Stimulated activated CD4-positive, alpha-beta T cell treated with anti-CD3 and anti-CD28 coated beads, Interleukin-4, amount 100 ng/mL, for 48 hours (primary cell): Measurements from ENCODE around the gene PI4KA.
A peak's percentile ranks its signal among the peaks of the same experiment; 100 is the strongest.
"Not testable (repeated sequence)": the region's sequence is repeated elsewhere in the genome, so short reads cannot be mapped to it uniquely, and the experiment has no call there.

Source experiments
- DNase-seq, 2 donors: peaks; one replicate each; pipeline ENCODE4 v3.0.0-alpha.2; 2020; ENCODE audit warnings: low read depth in 2 of 2

Gene PI4KA

DNA sequence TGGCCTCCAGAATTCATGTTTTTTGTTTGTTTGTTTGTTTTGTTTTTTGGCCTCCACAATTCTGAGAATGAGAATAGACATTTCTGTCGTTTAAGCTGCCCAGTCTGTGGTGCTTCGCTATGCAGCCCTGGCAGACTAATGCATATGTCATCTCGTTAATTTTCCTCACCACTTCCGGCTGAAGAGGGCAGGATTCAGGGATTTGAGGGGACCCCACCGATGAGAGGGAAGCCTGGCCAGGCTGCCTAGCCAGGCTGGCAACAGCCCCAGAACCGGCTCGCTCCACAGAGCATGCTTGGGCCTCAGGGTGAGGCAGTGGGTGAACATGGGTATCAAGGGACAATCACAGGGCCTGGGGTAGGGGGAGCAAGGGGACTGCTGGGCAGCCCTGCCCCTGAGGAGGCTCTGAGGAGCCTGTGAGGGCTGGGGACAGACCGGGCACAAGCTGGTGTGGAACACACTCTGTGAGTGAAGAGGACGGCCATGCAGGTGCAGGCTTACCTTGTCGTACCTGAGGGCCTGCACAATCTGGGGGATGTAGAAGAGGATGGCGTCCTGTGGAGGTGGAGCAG lies 132.5 kb downstream of the PI4KA start:
- DNase-seq = no peak

DNA sequence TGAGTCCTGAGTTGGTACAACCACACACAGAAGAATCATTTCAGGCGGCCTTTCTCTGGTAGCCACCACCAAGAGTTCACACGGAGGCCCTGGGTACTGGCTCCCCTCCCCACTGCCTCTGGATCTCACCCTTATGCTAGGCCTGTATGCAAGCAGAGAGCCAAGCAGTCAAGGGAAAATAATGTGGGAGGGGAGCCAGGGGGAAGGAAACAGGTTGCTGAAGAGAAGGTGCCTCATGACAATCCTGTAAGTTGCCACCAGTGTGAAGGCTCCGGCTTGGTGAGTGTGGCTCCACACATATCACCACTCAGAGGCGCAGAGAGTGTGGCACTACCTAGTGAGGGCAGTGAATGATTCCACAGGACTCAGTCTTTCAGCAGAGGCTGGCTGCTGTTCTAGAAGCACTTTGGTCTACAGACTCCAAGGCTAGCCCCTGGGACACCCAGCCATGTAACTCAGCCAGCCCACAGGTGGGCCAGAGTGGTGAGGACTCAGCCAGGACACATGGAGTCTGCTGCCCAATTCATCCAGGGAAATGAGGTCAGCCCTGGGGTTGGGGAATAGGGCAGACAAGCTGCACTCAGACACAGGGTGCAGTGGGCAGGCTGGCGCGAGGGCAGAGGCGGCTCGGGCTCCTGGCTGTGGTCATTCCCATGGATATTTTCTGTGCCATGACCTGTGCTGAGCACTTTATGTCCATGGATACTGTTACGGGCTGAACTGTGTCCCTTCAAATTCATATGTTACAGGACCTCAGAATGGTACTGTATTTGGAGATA lies 133.7 kb downstream of the PI4KA start:
- DNase-seq = no peak

- DNase-seq = no peak
Measured at GRCh38 chr22:20721409-20722218, 137.0 kb downstream of the PI4KA start.

GRCh38 chr22:20720692-20721408 lies 137.8 kb downstream of the PI4KA start:
- no peak for DNase-seq

DNA sequence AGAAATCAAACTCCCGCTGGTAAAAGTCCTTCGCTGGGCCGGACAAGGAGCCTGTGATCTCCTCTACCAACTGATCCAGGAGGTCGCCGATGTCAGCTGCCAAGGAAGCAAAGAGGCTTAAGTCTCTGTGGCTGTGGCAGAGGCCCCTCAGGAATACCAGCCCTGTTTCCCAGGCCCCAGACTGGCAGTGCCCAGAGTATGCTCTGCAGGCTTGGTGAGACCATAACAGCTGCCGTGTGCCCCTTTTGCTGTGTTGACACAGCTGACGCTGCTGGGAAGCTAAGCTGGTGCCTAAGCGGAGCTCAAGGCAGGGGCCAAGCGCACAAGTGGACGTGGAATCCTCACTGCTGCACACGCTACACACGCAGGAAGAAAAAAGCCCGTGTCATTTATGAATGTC lies 139.9 kb downstream of the PI4KA start:
- DNase-seq = not testable (repeated sequence)

- not testable (repeated sequence) for DNase-seq
Measured at GRCh38 chr22:20717981-20718380, 140.6 kb downstream of the PI4KA start.

DNA sequence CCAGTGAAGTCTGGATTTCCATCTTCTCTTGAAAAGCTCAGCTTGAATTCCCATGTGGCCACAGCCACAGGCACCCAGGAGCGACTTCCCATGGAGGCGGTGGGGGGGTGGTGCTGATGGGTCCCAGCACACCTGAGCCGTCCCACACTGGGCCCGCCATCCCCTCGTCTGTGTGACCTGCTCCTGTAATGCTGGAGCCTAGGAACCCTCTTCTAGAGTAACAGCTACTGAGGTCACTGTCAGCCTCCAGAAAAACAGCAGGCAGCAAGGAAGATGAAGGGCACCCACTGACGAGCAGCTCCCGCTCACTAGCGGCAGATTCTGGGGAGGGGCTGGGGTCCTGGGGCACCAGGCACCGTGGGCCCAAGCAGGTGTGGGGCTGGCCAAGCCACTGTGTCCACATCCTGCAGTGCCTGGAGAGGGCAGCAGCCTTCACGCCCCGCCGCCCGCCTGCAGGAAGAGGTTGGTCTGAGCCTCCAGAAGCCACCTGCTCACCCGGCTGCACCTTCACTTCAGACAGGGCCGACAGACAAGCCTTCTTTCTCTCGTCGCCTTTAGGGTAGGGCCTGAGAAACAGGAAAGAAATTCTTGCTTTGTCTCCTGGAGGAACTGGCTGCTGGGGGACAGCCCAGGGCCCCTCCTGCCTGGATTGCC lies 141.3 kb downstream of the PI4KA start:
- not testable (repeated sequence) for DNase-seq

- DNase-seq = not testable (repeated sequence)
Measured at GRCh38 chr22:20713116-20713515, 145.5 kb downstream of the PI4KA start.

GRCh38 chr22:20709966-20710365 lies 148.6 kb downstream of the PI4KA start:
- DNase-seq = not testable (repeated sequence)

GRCh38 chr22:20707549-20708118 lies 151.0 kb downstream of the PI4KA start:
- DNase-seq = not testable (repeated sequence)

DNA sequence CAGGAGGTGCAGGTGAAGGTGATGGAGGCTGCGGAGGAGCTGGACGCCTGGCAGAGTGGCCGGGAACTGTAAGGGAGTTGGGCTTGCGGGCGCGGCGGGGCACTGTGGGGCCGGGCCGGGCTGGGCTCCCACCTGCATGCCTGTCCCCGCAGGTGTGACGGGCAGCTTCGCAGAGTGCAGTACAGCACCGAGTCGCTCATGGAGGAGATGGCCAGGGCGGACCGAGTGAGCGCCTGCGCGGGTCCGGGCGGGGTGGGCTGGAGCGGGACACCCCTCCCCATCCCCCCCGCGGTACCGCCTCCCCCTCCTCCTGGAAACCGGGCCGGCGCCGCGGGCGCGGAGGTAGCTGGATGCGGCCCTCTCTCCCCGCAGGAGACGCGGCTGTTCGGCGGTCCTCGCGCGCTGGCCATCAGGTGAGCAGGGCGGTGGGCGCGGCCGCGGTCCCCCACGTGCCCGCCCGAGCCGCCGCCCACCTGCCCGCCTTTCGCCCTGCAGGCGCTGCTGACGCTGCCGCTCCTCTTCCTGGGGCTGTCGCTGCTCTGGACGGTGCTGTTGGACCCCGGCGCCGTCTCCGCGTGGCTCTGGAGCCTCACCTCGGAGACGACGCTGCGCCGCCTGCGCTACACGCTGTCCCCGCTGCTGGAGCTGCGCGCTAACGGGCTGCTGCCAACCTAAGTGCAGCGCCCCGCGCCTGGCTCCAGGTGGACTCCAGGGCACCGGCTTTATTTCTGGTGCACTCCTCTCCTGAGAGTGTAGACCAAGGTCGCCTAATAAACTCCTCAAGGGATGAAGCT lies 154.6 kb downstream of the PI4KA start:
- DNase-seq = not testable (repeated sequence)

DNA sequence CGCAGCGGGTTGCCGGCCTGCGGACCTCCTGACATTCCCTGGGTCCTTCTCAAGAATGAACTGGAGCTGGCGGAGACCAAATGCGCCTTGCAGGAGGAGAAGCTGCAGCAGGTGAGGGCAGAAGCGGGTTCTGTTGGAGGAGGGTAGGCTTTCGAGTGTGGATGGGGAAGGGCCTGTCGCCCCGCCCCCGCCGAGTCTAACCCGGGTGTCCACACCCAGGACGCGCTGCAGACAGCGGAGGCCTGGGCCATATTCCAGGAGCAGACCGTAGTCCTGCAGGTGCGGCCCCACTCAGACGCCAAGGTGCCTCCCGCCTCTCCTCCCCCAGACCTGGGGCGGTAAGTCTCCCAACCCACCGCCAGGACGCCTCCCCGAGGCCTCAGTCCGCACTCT lies 155.2 kb downstream of the PI4KA start:
- DNase-seq = not testable (repeated sequence)

DNA sequence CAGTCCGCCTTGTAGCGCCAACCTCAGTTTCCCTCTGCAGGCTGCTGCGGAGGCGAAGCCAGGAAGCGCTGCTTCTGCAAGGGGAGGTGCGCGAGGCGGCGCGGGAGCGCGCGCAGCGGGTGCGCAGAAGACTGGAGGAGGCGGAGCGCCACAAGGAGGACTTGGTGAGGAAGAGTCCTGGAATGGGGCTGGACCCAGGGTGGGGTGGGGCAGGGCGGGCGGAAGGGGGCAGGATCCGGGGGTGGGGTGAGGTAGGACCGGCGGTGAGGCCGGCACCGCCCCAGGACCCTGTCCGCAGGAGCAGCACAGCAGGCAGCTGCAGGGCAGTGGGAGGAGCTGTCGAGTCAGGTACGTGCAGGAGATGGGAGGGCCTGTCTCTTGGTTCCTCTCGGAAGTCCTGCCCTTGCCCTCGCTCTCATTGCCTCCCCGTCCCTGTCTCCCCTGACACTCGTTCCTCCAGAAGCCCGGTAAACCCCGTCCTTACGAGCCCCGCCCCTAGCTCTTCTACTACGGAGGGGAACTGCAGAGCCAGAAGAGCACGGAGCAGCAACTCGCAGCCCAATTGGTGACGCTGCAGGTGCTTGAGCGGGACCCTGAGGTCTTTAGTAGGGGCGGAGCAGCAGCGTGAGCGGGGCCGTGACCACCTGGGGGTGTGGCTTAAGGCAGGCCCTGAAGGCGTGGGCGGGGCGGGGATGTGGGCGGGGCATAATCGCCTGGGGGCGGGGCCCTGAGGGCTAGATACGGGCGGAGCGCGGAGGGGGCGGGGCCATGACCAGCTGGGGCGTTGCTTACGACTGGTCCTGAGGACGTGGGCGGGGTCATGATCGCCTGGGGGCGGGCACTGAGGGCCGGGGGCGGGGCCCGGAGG lies 155.8 kb downstream of the PI4KA start:
- peak; percentile 95 to 99 for DNase-seq

DNA sequence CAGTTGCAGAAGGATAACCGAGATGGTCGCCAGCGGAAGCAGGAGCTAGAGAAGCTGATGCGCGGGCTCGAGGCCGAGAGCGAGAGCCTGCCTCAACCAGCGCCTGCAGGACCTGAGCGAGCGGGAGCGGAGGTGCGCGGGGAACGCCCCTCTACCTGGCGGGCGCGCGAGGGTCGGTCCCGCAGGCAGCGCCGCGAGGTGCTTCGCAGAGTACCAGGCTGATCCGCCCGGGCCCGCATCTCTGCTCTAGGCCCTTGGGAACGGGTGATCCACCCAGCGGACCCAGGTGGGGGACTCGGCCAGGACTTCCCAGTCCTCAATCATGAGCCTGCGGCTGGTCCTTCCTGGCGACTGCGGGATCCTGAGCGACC lies 156.5 kb downstream of the PI4KA start:
- not testable (repeated sequence) for DNase-seq

- not testable (repeated sequence) for DNase-seq
Measured at GRCh38 chr22:20701680-20702136, 156.9 kb downstream of the PI4KA start.

GRCh38 chr22:20700347-20700746 lies 158.3 kb downstream of the PI4KA start:
- not testable (repeated sequence) for DNase-seq

GRCh38 chr22:20699856-20700255 lies 158.8 kb downstream of the PI4KA start:
- DNase-seq = not testable (repeated sequence)

DNA sequence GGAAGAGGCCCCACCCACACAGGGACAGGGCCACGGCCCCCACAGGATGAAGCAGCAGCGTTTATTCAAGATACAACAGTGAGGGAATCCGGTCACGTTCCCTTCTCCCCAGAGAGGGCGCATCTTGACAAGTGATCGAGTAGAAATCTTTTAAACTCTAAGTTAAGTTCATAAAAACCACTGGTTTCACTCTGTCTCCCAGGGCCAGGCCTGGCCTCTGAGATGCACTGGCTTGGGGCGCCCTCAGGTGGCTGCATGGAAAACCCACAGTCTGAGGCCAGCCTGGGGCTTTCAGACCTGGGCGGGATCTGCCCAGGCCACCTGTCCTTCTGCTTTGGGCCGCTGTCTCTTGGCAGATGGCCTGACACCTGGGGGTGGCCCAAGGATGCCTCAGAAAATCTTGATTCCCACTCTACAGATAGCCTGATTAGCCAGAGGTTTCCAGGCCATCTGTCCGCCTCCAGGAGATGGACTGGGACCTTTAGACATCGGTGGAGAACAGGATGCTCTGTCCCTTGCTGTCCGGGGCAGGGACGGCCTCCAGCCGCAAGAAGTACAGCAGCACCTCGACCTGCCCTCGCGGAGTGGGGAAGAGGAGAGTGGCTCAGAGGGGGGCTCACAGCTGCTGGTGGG lies 161.0 kb downstream of the PI4KA start:
- peak; percentile 65 to 67 for DNase-seq

- not testable (repeated sequence) for DNase-seq
Measured at GRCh38 chr22:20696056-20696455, 162.6 kb downstream of the PI4KA start.
